Measurements from ENCODE around the gene SAMD4A. TPM values are rescaled to one million over a fixed set of nuclear protein-coding genes. Genes with fewer than 3 reads are reported as not detected.

Gene SAMD4A
- total and polyA plus RNA-seq, 8 donors = 4.5 to 40.5 (median 8.0) TPM

GRCh38 chr14:54803926-54804537 lies 237.1 kb downstream of the SAMD4A start:
- ATAC-seq = no peak
- no peak for TF ChIP-seq CTCF (IDR thresholded peaks at IDR 0.05)
- no peak overlapping the region for H3K27ac ChIP-seq
- intact Hi-C loops (cut with DNase I) = no loop called here
- no peak for DNase-seq
- H3K4me3 ChIP-seq = no peak overlapping the region
- no peaks in the 10 kb centered on the region for H3K36me3 ChIP-seq
- H3K9me3 ChIP-seq = no peaks in the 10 kb centered on the region
- peaks cover 0 to 5% of the 10 kb centered on the region in 2 donors for H3K27me3 ChIP-seq
- H3K4me1 ChIP-seq = peaks cover 0 to 9% of the 10 kb centered on the region in 2 donors

- Histone ChIP-seq H3K36me3 (no peaks in the 10 kb centered on the region), H3K27ac (no peak overlapping the region), H3K4me3 (no peak overlapping the region), H3K27me3 (peaks cover 0 to 5% of the 10 kb centered on the region in 2 donors), H3K4me1 (peaks cover 0 to 9% of the 10 kb centered on the region in 2 donors), H3K9me3 (no peaks in the 10 kb centered on the region)
- intact Hi-C loops (cut with DNase I) = no loop called here
- no peak for DNase-seq
- TF ChIP-seq CTCF (IDR thresholded peaks at IDR 0.05) = no peak
- no peak for ATAC-seq
Measured at GRCh38 chr14:54804538-54805041, 237.7 kb downstream of the SAMD4A start.

DNA sequence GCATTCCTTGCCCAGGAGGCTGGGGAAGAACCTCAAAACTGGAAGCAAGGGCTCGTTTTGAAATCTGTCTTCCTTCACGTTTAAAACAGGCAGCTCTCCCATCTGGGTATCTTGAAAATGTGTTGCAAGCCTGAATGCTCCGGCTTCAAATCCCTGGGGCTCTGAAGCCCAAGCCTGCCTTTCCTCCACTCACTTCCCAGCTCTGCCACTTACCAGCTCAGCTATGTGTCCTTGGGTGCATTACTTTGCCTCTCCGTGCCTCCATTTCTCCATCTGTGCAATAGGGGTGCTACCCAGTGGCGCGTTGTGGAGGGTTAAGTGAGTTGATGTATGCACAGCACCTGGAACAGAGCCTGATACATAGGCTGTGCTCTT lies 238.1 kb downstream of the SAMD4A start:
- no peak overlapping the region for H3K27ac ChIP-seq
- H3K27me3 ChIP-seq = peaks cover 0 to 5% of the 10 kb centered on the region in 2 donors
- peaks cover 0 to 9% of the 10 kb centered on the region in 2 donors for H3K4me1 ChIP-seq
- H3K4me3 ChIP-seq = no peak overlapping the region
- ATAC-seq (no peak), DNase-seq (no peak)
- no peak for TF ChIP-seq CTCF (IDR thresholded peaks at IDR 0.05)
- no peaks in the 10 kb centered on the region for H3K9me3 ChIP-seq
- no peaks in the 10 kb centered on the region for H3K36me3 ChIP-seq
- intact Hi-C loops (cut with DNase I) = no loop called here

GRCh38 chr14:54805445-54806322 lies 238.8 kb downstream of the SAMD4A start:
- H3K36me3 ChIP-seq = no peaks in the 10 kb centered on the region
- no peaks in the 10 kb centered on the region for H3K9me3 ChIP-seq
- peak; percentile 91 to 97 for TF ChIP-seq CTCF (IDR thresholded peaks at IDR 0.05)
- H3K27ac ChIP-seq = no peak overlapping the region
- DNase-seq = peak; percentile 75 to 91 (median 80)
- H3K4me1 ChIP-seq = peaks cover 0 to 9% of the 10 kb centered on the region in 2 donors
- peak; percentile 98 for ATAC-seq
- intact Hi-C loops (cut with DNase I) = no loop called here
- no peak overlapping the region for H3K4me3 ChIP-seq
- H3K27me3 ChIP-seq = peaks cover 0 to 5% of the 10 kb centered on the region in 2 donors

- no peak for TF ChIP-seq CTCF (IDR thresholded peaks at IDR 0.05)
- ATAC-seq (no peak), DNase-seq (no peak)
- no peaks in the 10 kb centered on the region for H3K9me3 ChIP-seq
- no peaks in the 10 kb centered on the region for H3K36me3 ChIP-seq
- H3K4me1 ChIP-seq = peaks cover 0 to 9% of the 10 kb centered on the region in 2 donors
- intact Hi-C loops (cut with DNase I) = no loop called here
- H3K27ac ChIP-seq = no peak overlapping the region
- H3K27me3 ChIP-seq = peaks cover 0 to 5% of the 10 kb centered on the region in 2 donors
- H3K4me3 ChIP-seq = no peak overlapping the region
Measured at GRCh38 chr14:54806616-54807015, 239.7 kb downstream of the SAMD4A start.

Data from left lung (tissue), 10 donors.